Measurements from ENCODE around the gene LHX5.
"Not testable (repeated sequence)": the region's sequence is repeated elsewhere in the genome, so short reads cannot be mapped to it uniquely, and the experiment has no call there.

The LHX5 gene

GRCh38 chr12:113471619-113472171, at the start of gene LHX5:
Gene LHX5 (minus strand): TSS chr12:113471871. CDS start chr12:113471498, 373 bp downstream.
- FAIRE-seq, result no peak

DNA sequence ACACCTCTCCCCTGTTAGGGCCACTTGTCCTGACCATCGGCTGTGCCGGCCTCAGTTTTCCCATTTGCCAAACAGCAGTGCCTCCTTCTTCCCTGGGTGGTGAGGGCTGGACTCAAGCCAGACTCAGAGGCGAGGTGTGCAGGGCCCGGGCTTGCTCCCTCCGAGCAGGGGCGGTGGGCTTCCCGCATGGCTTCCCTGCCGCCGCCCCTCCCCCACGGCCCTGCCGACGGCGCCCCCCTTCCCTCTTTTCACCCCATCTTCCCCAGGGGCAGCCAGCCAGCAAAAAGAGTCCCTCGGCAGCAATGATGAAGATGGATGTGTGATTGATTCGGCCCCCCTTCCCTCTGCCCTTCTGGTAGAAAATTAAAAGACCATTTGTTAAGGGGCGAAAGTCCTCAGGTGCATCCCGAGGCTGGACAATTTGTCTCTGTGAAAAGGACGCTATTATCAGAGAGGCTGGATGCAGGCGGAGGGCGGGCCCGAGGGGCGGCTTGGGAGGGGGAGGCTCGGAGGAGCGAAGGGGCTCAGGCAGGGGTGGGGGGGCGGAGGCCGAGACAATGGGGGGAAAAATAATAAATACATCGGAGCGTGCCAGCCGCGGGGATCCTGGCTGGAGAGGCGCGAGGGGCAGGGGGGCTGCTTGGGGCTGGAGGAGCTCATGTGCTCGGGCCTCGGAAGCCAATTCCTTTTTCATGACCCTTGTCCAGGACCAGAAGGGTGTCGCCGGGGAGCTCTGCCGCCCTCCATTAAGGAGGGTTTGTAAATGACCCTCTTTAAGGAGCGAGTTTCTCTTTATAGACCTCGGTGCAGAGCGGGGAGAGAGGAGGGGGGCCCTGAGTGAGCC, 48.0 kb upstream of the LHX5 start:
- no peak for FAIRE-seq

DNA sequence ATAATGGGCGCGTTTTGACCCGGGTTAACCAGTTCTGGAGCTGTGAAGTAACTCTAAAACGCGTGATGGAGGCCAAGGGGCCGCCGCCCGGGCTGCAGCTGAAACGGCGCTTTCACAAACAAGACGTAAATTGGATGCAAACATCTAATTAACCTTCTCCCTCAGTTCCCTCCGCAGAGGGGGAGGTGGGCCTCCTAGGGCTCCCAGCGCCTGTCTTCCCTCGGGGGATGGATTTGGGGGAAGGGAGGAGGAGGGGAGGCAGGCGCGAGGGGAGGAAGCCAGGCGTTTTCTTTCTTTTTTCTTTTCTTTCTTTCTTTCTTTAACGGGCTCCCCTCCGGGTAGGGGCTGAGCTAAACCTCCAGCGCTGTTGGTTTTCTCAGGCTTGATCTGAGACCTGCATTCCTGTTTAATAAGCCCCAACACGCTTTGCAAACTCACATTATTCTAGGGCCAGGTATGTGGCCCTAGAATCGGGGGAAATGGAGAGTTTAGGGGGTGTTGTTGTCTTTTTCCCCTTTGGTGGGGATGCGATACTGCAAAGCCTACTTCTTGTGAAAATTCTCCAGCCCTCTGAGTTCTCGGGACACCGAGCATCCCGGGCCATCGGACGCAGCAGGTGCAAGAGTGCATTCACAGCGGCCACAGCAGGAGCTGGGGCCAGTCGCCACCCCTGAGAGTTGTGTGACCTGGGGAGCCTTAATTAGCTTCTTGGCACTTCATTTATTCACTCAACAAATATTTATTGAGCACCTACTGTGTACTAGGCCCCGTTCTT, 43.6 kb upstream of the LHX5 start:
- no peak for FAIRE-seq

DNA sequence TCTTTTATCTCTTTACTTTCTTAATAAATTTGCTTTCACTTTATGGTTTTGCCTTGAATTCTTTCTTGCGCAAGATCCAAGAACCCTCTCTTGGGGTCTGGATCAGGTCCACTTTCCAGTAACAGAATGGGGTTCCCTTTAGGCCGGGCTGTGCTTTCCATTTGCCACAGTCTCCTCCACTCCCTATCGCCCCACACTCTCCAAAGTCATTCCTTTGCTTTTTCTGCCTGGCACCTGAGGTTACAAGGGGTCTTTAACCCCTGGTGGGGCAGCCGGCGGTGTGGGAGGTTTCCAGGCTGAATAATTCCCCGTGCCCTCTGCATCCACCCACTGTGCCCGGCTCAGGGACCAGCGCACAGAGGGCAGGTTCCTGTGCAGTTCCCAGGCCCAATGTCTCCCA, 42.9 kb upstream of the LHX5 start:
- FAIRE-seq, result no peak

- no peak for FAIRE-seq
Observed at GRCh38 chr12:113512568-113512967, 40.9 kb upstream of the LHX5 start.

- no peak for FAIRE-seq
Observed at GRCh38 chr12:113506867-113507266, 35.2 kb upstream of the LHX5 start.

DNA sequence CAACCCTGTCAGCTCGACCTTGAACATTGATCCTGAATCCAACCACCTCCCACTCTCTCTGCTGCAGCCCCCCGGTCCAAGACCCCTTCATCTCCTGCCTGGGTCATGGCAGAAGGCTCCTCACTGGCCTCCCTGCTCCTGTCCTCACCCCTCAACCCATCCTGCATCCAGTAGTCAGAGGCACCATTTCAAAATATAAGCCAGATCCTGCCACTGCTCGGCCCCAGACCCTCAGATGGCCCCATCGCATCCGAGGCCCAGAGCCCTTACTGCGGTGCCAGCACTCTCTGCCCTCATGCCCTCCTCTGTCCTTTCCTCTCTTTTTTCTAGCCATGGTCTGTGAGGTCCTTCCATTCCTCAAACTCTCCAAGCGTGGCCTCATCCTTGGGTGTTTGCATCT, 34.3 kb upstream of the LHX5 start:
- FAIRE-seq, result no peak

DNA sequence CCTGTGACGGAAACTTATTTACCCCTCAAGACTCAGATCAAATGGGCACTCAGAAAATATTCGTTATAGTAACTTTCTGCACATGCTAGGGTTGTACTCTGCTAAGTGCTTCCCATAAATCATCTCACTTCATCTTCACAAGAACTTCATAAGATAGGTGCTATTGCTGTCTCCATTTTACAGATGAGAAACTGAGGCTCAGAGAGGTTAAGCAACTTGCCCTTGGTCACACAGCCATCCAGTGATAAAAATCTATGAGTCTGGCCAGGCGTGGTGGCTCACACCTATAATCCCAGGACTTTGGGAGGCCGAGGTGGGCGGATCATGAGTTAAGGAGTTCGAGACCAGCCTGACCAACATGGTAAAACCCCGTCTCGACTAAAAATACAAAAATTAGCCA, 33.2 kb upstream of the LHX5 start:
- no peak for FAIRE-seq

GRCh38 chr12:113500782-113501311, 29.2 kb upstream of the LHX5 start:
- FAIRE-seq, result no peak

GRCh38 chr12:113500306-113500675, 28.6 kb upstream of the LHX5 start:
- FAIRE-seq, result no peak

- no peak for FAIRE-seq
Observed at GRCh38 chr12:113498490-113498889, 26.8 kb upstream of the LHX5 start.

- no peak for FAIRE-seq
Observed at GRCh38 chr12:113497693-113498092, 26.0 kb upstream of the LHX5 start.

DNA sequence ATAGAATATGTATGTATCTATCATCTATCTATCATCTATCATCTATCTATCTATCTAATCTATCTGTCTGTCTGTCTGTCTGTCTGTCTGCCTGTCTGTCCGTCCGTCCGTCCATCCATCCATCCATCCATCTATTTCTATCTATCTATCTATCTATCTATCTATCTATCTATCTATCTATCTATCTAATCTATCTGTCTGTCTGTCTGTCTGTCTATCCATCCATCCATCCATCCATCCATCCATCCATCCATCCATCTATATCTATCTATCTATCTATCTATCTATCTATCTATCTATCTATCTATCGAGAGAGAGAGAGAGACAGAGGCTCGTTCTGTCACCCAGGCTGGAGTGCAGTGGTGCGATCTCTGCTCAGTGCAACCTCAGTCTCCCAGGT, 24.3 kb upstream of the LHX5 start:
- not testable (repeated sequence) for FAIRE-seq

GRCh38 chr12:113488322-113488721, 16.7 kb upstream of the LHX5 start:
- FAIRE-seq, result no peak

DNA sequence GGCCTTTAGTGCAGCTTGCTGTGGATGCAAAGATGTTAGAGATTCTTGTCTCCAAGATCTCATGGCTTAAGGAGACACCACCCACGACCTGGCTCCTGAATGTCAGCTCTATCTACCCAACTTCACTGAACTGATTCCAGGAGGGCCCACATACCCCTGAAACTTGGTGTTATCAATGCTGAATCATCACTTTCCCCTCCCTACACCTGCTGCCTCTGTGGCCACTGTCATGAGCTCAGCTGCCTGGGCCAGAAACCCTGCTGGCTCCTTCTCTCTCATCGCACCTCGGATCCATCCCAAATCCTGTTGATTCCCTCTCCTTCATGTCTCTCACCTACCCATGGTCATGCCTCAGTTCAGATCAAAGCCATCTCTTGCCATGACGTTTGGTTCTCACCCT, 15.1 kb upstream of the LHX5 start:
- no peak for FAIRE-seq

DNA sequence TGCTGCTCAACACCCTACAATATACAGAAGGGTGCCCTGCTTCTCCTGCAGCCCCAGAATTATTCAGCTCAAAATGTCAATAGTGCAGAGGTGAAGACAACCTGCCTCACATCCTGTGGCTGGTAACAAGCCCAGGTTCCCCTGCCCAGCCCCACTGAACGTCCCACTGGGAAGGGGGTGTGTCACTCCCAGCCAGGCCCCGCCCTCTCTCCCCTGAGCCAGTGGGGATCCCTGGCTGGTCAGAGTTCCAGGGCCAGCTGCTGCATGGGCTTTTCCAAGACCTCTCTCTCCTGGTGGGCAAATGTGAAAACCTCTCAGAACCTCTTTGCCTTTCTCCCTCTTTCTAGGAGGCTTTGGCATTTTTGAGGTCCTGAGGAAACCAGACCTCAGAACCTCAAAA, 13.7 kb upstream of the LHX5 start:
- FAIRE-seq, result no peak

GRCh38 chr12:113482334-113482733, 10.7 kb upstream of the LHX5 start:
- no peak for FAIRE-seq

DNA sequence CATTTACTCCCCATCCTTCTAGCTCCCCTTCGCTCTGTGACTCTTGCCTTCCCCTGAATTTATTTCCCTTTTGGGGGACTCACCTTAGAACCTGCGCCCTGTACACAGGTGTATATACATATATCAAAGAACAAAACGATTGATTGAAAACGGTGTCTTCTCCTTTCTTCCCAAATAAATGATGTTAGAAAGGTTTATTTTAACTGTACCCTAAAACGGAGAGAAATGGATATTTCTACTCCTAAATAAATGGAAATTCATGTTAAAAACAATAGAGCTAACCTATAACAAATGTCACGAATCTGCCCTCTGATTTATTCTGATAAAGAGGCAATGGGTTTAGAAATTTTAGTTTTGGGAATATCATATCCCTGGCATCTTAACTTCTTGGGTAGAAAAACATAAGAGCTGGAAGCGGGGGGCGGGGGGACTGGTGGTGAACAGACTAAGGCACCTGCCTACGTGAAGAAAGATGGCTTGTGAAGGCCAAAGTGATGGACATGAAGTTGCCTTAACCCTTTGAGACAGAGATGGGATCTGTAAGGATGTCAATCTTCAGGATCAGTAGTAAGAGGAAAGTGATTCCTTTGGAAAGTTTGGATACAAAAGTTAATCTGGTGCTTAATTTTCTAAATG, 8.8 kb upstream of the LHX5 start:
- no peak for FAIRE-seq

GRCh38 chr12:113479590-113480335, 8.1 kb upstream of the LHX5 start:
- FAIRE-seq, result no peak

- no peak for FAIRE-seq
Observed at GRCh38 chr12:113479216-113479589, 7.5 kb upstream of the LHX5 start.

- FAIRE-seq, result no peak
Observed at GRCh38 chr12:113478351-113479011, 6.8 kb upstream of the LHX5 start.

DNA sequence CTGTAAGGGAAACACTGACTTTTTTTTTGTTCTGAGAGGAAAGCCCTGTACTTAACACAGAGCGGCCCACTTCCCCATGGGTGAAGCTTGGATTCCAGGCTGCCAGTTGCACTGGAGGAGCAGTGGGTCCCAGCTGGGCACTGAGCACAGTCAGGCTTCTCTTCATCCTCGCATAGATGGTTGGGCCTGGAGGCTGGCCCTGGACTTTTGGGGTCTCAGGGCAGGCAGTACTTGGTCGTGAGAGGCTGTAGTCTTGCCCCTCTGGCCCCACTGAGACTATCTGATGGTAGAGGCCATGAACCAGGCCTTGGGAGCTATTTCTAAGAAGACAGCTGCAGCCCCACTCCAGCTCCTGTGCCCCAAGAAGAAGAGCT, 6.2 kb upstream of the LHX5 start:
- FAIRE-seq, result no peak
